WERI-Rb-1 (cell line): Measurements from ENCODE around the gene ARNT2.

Experiments used
- DNase-seq: peaks from one replicate; pipeline ENCODE4 v3.0.0-alpha.2; 2020
- H3K27ac ChIP-seq: fragments of 250-450 bp; sonication (Bioruptor Pico); 2 replicates; pipeline ENCODE4 v1.5.1; 2020; ENCODE audit warnings: mild to moderate bottlenecking, moderate library complexity
- H3K27me3 ChIP-seq: fragments of 250-450 bp; sonication (Bioruptor Pico); 2 replicates; pipeline ENCODE4 v1.5.1; 2021; ENCODE audit warnings: mild to moderate bottlenecking, low read depth, moderate library complexity; ENCODE audit not compliant: insufficient read depth, severe bottlenecking
- H3K36me3 ChIP-seq: fragments of 250-450 bp; sonication (Bioruptor Pico); 2 replicates; pipeline ENCODE4 v1.5.1; 2020; ENCODE audit warnings: mild to moderate bottlenecking, moderate library complexity
- H3K4me3 ChIP-seq: 2 replicates; pipeline ENCODE4 v1.5.1; 2011; ENCODE audit warnings: low read depth, mild to moderate bottlenecking, control low read depth, low read length
- H3K9me3 ChIP-seq: fragments of 250-450 bp; sonication (Bioruptor Pico); 2 replicates; pipeline ENCODE4 v1.5.1; 2021; ENCODE audit warnings: mild to moderate bottlenecking, moderate library complexity; ENCODE audit not compliant: severe bottlenecking
- CTCF ChIP-seq: IDR thresholded peaks from 2 replicates; pipeline ENCODE4 v1.5.1; 2011; ENCODE audit warnings: low read depth, mild to moderate bottlenecking, control low read depth, inconsistent platforms, low read length

ARNT2 gene

GRCh38 chr15:80613762-80614365 lies 209.7 kb downstream of the ARNT2 start:
- TF ChIP-seq CTCF, result no peak
- DNase-seq, result no peak
- H3K27ac ChIP-seq, result no peak overlapping the region

DNA sequence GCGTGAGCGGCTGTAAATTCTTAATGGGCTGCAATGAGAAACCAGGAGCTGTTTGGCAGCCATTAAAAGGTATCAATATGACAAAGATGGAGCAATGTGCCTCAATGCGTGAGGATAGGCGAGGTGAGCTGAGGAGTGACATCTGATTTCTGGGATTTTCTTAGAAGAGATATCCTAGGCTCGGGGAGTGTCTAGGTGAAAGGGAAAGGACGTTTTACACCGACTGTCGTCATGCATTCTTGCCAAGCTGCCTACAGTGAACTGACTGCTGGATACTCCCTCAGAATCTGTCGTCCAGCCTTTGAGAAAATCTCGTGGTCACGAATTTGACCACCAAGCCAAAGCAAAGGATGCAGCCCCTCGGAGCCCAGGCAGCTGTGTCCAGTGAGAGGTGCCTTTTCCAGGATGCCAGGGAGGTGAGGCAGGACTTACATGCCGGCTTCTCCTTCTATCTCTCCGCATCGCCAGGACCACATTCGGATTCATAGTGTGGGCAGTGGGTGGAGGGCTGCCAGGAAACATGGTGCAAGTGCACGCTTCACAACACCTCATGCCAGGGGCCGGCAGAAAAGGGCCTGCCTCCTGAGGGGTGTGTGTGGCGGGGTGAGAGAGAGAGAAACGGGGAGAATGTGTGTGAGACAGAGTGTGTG lies 210.7 kb downstream of the ARNT2 start:
- DNase-seq, result no peak
- TF ChIP-seq CTCF, result no peak
- no peaks in the 10 kb centered on the region for H3K9me3 ChIP-seq
- H3K4me3 ChIP-seq, result no peak overlapping the region
- H3K27me3 ChIP-seq, result no peaks in the 10 kb centered on the region
- H3K36me3 ChIP-seq, result no peaks in the 10 kb centered on the region
- H3K27ac ChIP-seq, result no peak overlapping the region

More at GRCh38 chr15:80613762-80614365, 209.7 kb downstream of the ARNT2 start:
- H3K27me3 ChIP-seq, result no peaks in the 10 kb centered on the region
- H3K36me3 ChIP-seq, result no peaks in the 10 kb centered on the region
- no peak overlapping the region for H3K4me3 ChIP-seq
- no peaks in the 10 kb centered on the region for H3K9me3 ChIP-seq

DNA sequence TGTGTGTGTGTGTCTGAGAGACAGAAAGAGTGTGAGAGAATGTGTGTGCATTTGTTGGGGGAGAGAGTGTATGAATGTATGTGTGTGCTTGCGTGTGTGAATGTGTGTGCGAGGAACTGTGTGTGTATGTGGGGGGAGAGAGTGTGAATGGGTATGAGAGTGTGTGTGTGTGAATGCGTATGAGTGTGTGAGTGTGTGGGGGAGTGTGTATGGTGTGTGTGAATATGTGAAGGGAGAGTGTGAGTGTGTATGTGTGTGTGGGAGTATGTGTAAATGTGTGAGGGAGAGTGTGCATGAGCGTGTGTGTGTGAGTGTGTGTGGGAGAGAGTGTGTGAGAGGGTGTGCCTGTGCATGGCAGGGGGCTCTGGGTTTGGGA lies 211.2 kb downstream of the ARNT2 start:
- Histone ChIP-seq H3K9me3 (no peaks in the 10 kb centered on the region), H3K27ac (no peak overlapping the region), H3K36me3 (no peaks in the 10 kb centered on the region), H3K27me3 (no peaks in the 10 kb centered on the region), H3K4me3 (no peak overlapping the region)
- no peak for DNase-seq
- TF ChIP-seq CTCF, result no peak

GRCh38 chr15:80615783-80616391 lies 211.7 kb downstream of the ARNT2 start:
- Histone ChIP-seq H3K36me3 (no peaks in the 10 kb centered on the region), H3K9me3 (no peaks in the 10 kb centered on the region), H3K27me3 (no peaks in the 10 kb centered on the region), H3K4me3 (no peak overlapping the region), H3K27ac (no peak overlapping the region; the same call in 1 of the 2 replicates)
- peak; percentile 55 for DNase-seq
- TF ChIP-seq CTCF, result no peak

DNA sequence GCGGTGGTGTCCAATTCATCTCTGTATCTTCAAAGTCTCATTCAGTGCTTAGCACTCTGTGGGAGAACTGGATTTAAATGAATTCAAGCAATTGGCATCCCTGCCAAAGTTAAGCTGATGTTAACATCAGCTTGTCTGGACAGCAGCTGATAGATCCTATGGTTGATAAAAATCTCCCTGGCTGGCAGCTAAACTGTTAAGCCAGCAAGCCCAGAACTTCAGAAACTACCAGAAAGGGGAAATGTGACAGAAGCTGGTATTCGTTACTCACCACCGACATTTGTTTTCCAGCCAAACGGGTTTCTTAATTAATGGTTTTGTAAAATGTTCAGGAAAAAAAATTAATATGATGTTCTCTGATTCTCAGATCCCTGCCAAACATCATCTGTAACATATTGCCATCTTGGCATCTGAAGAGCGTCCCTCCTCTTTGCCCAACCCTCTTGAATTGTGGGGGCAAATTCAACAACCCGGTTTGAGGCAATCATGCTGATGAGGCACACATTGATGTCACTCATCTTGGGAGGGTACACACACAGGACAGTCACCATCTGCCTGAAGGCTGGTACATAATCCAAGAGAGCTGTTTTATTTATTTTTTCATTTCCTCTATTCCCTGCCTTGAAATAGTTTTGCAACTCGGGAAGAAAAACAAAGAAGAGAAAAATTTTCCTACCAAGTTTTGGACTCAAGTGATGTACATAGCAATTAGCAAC lies 214.7 kb downstream of the ARNT2 start:
- no peaks in the 10 kb centered on the region for H3K36me3 ChIP-seq
- TF ChIP-seq CTCF, result no peak

More for the DNA sequence above, 214.7 kb downstream of the ARNT2 start:
- H3K27me3 ChIP-seq, result no peaks in the 10 kb centered on the region
- no peak overlapping the region for H3K27ac ChIP-seq
- DNase-seq, result no peak
- no peaks in the 10 kb centered on the region for H3K9me3 ChIP-seq
- no peak overlapping the region for H3K4me3 ChIP-seq
